Measurements from ENCODE around the gene GTF3C2.

DNA sequence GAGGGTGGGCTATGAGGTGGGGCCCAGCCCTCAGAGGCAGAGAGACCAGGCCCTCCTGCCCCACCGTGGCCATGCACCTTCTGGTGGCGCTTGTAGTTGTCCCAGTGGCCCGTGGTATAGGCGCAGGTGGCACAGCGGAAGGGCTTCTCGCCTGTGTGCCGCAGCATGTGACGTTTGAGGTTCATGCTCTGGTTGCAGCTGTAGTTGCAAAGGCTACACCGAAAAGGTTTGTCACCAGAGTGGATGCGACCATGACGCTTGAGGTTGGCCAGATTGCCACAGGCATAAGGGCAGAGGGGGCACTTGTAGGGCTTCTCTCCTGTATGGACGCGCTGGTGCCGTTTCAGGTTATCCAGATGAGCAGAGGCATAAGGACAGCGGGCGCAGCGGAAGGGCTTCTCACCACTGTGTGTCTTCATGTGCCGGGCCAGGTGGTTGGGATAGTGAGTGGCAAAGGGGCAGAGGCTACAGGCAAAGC is 21.1 kb upstream of the GTF3C2 start:
- TF ChIP-seq, protein P1, sequence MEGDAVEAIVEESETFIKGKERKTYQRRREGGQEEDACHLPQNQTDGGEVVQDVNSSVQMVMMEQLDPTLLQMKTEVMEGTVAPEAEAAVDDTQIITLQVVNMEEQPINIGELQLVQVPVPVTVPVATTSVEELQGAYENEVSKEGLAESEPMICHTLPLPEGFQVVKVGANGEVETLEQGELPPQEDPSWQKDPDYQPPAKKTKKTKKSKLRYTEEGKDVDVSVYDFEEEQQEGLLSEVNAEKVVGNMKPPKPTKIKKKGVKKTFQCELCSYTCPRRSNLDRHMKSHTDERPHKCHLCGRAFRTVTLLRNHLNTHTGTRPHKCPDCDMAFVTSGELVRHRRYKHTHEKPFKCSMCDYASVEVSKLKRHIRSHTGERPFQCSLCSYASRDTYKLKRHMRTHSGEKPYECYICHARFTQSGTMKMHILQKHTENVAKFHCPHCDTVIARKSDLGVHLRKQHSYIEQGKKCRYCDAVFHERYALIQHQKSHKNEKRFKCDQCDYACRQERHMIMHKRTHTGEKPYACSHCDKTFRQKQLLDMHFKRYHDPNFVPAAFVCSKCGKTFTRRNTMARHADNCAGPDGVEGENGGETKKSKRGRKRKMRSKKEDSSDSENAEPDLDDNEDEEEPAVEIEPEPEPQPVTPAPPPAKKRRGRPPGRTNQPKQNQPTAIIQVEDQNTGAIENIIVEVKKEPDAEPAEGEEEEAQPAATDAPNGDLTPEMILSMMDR (IDR thresholded peaks at IDR 0.05), result no peak
- no peak for TF ChIP-seq POLR2A (IDR thresholded peaks at IDR 0.05)

Data from adrenal gland (tissue), 5 donors.